Endometrial microvascular endothelial cells (primary cell): ENCODE results near the gene SLC7A1. TPM values are rescaled to one million over a fixed set of nuclear protein-coding genes. Genes with fewer than 3 reads are reported as not detected.
"Not testable (repeated sequence)": the region's sequence is repeated elsewhere in the genome, so short reads cannot be mapped to it uniquely, and the experiment has no call there.

Experiments used
- in situ Hi-C: cut with HindIII; loops from 2 replicates; pipeline ENCODE4 v1.10.0; 2017; ENCODE audit warnings: low sequenced_read_pairs, low pct_unique_long_range_greater_than_20kb; ENCODE audit errors: inconsistent ontology term
- total RNA-seq: library from RNA; depleted of rRNA; stranded (reverse); fragments of >200 nt; gene quantifications from one replicate; pipeline ENCODE4 v1.2.3, GENCODE V29; 2015; ENCODE audit errors: inconsistent ontology term

Gene SLC7A1
- 31.6 TPM for total RNA-seq

DNA sequence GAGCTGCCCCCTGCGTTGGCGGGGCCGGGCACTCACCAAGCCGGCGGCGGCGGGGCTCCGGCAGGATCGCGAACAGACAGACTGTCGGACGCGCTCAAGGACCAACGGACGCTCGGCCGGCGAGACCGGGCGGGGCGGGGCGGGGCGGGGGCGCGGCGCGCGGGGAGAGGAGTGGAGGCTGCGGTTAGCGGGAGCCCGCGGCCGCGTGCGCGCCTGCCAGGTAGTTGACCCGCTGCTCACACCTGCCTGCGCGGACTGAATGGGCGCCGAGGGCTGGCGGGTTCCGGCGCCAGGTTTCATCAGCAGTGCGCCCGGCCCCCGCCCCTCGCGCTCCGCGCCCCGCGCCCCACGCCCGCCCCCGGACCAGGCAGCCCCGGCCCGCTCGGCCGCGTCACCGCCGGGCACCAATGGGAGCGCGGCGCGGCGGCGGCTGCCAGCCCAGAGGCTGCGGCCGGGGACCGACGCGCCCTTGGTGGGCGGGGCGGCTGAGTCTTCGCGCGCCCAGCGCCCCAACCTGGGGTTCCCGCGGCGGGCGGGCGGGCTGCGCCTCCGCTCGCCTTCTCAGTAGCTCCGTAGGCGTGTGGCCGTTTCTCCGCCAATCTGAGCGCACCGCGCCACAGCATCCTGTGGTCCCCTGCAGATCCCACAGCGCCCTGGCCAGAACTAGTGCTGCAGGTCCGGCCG, at the start of gene SLC7A1:
Gene SLC7A1, minus strand, starts transcription at position 309 of the 684 bp plus-strand sequence. CDS start 59,500 bp downstream, outside the sequence.
- in situ Hi-C loops, result no loop called here

DNA sequence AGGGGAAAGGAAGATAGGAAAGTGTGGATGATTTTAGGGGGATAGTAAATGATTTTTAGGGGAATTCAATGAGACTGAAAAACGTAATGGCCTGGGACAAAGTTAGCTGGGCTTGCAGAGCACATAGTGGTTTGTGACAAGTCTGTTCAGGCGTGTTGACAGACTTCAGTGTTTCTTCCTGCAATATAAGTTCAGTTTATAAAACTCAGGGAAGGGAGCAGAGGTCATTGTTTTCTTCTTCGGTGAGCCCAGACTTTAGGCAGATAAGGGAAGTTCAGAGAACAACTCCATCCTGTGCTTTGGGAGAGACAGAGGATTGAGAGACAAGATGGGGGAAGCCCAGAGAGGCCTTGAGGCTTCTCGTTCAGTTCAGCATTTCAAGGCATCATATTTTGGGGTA, 45.2 kb upstream of the SLC7A1 start:
- in situ Hi-C loops, result no loop called here

- in situ Hi-C loops, result not testable (repeated sequence)
Measured at GRCh38 chr13:29636831-29637230, 41.3 kb upstream of the SLC7A1 start.

- in situ Hi-C loops, result no loop called here
Measured at GRCh38 chr13:29624997-29625396, 29.5 kb upstream of the SLC7A1 start.

DNA sequence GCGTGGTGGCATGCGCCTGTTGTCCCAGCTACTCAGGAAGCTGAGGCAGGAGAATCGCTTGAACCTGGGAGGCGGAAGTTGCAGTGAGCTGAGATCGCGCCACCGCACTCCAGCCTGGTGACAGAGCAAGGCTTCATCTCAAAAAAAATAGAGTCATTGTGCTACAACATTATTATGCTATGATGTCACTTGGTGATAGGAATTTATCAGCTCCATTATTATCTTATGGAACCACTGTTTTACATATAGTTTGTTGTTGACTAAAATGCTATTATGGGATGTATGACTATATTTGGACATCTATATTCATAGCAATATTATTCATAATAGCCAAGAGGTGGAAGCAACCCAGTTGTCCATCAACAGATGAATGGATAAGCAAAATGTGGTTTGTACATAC, 26.4 kb upstream of the SLC7A1 start:
- in situ Hi-C loops, result no loop called here

- in situ Hi-C loops, result no loop called here
Measured at GRCh38 chr13:29621051-29621800, 25.7 kb upstream of the SLC7A1 start.

- in situ Hi-C loops, result no loop called here
Measured at GRCh38 chr13:29619995-29620394, 24.5 kb upstream of the SLC7A1 start.

- in situ Hi-C loops, result no loop called here
Measured at GRCh38 chr13:29613101-29613500, 17.6 kb upstream of the SLC7A1 start.

- in situ Hi-C loops, result no loop called here
Measured at GRCh38 chr13:29607465-29607864, 12.0 kb upstream of the SLC7A1 start.

DNA sequence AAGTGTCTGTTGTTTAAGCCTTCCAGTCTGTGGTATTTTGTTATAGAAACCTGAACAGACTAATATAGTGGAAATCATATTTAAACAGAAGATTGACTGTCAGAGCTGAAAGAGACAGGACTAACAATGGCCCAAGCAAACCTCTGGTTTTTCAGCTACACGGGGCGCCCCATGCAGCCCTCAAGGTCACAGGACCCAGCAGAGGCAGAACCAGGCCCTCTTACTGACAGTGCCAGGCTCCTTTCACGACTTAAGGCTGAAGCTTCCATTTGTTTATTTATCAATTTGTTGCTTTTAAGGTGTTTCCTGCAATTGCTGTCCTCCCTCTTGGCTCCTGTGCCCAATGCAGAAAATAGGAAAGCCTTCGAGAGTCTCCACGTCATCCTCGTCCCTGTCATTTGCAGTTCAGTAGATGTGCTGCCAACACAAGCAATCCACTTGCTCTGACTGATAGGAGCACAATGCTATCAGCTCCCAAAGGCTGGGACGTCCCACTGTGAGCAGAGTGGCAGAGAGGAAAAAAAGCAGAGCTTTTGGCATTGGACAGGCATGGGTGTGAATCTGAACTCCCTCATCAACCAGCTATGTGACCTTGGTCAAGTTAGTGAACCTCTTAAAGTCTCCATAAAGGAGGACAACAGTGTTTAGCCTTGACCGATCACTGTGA, 10.5 kb upstream of the SLC7A1 start:
- in situ Hi-C loops, result no loop called here

GRCh38 chr13:29598321-29598720, 2.8 kb upstream of the SLC7A1 start:
- in situ Hi-C loops, result no loop called here

GRCh38 chr13:29597706-29598105, 2.2 kb upstream of the SLC7A1 start:
- in situ Hi-C loops, result no loop called here

- in situ Hi-C loops, result no loop called here
Measured at GRCh38 chr13:29597246-29597645, 1.8 kb upstream of the SLC7A1 start.

DNA sequence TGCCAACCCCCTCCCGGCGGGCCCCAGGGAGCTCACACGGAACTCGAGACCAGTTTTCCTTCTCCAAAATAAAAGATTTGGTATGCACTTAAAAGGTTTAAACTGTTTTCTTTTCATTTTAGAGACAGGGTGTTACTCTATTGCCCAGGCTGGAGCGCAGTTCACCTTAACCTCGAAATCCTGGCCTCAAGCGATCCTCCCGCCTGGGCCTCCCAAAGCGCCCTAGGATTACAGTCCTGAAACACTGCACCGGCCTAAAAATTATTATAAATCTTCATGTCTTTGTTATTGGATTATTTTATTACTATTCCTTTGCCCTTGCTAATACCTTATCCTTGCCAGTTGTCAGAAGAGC, 553 bp upstream of the SLC7A1 start:
- in situ Hi-C loops, result no loop called here

DNA sequence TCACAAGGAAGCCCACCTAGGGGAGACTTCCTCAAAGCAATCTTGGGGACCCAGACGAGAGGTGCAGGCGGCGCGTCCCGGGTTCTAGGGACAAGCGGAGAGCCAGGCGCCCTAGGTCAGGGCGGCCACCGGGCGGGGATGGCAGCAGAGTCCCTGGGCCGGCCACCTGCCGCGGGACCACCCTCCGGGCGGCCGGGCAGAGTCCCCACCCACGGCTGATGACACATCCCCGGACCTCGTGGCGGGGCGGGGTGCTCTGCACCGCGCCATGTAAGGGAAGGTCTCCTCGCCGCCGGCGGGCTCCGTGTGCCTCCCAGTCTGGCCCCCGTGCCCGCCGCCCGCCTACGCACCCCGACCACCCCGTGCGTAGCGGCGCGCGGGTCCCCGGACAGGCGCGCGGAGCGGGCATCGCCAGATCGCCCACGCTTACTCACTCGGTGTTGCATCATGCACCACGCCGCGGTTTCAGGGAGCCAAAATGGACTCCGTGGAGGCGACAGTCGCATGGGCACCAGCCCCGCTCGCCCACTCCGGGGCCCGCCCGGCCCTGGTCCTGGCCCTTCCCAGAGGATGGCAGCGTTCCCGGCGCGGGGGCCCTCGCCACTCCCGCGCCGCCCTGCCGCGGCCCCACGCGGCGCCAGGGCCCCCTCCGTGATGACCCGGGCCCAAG, 643 bp downstream of the SLC7A1 start:
- in situ Hi-C loops, result no loop called here

DNA sequence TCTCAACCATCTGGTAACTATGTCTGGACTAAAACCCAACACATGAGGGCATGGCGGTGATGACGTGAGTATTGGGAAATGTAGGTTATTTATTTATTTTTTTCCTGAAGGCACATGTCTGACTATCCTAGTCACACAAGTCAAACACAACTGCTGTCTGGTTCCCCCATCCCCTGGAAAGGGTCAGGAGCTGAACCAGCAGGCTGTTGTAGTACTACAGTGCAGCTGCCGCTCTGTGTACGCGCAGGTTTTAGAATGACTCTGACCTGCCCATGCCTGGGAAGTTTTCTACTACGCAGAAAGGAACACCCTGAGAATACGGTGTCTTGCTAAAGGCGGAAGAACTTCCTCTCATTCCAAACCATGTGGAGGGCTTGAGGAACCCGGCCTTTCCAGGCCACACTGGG, 1.2 kb downstream of the SLC7A1 start:
- in situ Hi-C loops, result no loop called here

DNA sequence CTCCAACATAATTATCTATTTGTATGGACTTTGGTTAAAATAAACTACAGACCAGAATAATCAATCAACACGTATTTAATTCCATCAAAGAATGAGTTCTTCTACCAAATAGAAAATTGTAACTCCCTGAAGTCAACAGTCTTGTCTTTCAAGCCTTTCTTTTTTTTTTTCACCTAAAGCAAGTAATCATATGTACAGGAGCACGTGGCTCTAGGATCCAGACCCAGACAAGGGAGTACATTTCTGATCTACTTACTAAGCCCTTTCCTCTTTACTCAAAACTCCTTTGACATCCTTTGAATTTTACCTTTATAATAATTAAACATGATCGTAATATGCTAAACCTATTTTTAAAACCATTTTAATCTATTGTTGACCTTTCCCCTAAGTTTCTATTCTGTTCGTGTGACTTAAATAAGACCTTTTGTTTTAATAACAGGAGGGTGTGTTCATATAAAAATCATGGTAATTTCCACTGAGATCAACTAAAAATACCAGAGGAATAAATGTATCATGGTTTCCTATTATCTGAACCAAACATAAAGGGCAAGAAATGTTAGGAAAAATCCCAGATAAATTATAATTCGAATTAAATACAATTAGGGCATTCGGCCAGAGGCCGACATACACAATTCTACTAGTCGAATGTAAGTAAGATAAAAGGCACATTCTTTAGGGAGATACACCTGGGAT, 1.7 kb downstream of the SLC7A1 start:
- in situ Hi-C loops, result no loop called here

DNA sequence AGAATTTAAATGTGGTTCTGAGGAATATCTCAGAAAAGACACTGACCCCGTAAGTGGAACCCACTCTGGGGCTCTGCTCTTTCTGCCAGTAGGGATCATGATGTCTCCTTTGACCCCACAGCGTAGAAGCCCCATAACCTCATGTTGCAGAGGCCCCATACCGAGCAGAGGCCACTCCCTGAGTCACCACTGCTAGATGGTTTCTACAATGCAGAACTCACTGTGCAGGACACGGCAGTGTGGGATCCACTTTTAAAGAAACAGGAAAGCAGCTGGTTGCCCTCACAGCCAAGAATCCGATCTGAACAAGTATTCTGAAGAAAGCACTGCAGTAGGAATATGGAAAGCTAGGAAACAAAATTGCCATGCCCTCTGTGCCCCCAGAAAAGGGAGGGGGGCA, 4.2 kb downstream of the SLC7A1 start:
- in situ Hi-C loops, result no loop called here

- in situ Hi-C loops, result no loop called here
Measured at GRCh38 chr13:29589967-29590366, 5.5 kb downstream of the SLC7A1 start.
